ENCODE results near the gene ANKRD31. TPM values are rescaled to one million over a fixed set of nuclear protein-coding genes. Genes with fewer than 3 reads are reported as not detected.

ANKRD31 gene
- total RNA-seq, 1 donor from 2014 or later = 0.05 TPM

GRCh38 chr5:75202935-75203334, 33.7 kb downstream of the ANKRD31 start:
- no peak for TF ChIP-seq CTCF (IDR thresholded peaks at IDR 0.05; ENCODE audit: unreplicated experiment)
- Mint-ChIP-seq H3K4me1 (ENCODE audit: unreplicated experiment) (no peaks in the 10 kb centered on the region), H3K27ac (ENCODE audit: unreplicated experiment) (no peak overlapping the region), H3K36me3 (ENCODE audit: low read depth, unreplicated experiment) (no peaks in the 10 kb centered on the region), H3K27me3 (ENCODE audit: unreplicated experiment) (no peaks in the 10 kb centered on the region), H3K9me3 (ENCODE audit: unreplicated experiment) (no peaks in the 10 kb centered on the region), H3K4me3 (ENCODE audit: unreplicated experiment) (no peak overlapping the region)
- no peak for DNase-seq (ENCODE audit: low spot score)

GRCh38 chr5:75200776-75201175, 35.9 kb downstream of the ANKRD31 start:
- Mint-ChIP-seq H3K9me3 (ENCODE audit: unreplicated experiment) (no peaks in the 10 kb centered on the region), H3K36me3 (ENCODE audit: low read depth, unreplicated experiment) (no peaks in the 10 kb centered on the region), H3K27me3 (ENCODE audit: unreplicated experiment) (no peaks in the 10 kb centered on the region), H3K4me1 (ENCODE audit: unreplicated experiment) (no peaks in the 10 kb centered on the region), H3K4me3 (ENCODE audit: unreplicated experiment) (no peak overlapping the region), H3K27ac (ENCODE audit: unreplicated experiment) (no peak overlapping the region)
- no peak for TF ChIP-seq CTCF (IDR thresholded peaks at IDR 0.05; ENCODE audit: unreplicated experiment)
- no peak for DNase-seq (ENCODE audit: low spot score)

- DNase-seq (ENCODE audit: low spot score) = no peak
- H3K27me3 Mint-ChIP-seq (ENCODE audit: unreplicated experiment) = no peaks in the 10 kb centered on the region
- no peak for TF ChIP-seq CTCF (IDR thresholded peaks at IDR 0.05; ENCODE audit: unreplicated experiment)
- no peaks in the 10 kb centered on the region for H3K9me3 Mint-ChIP-seq (ENCODE audit: unreplicated experiment)
- no peaks in the 10 kb centered on the region for H3K36me3 Mint-ChIP-seq (ENCODE audit: low read depth, unreplicated experiment)
- no peak overlapping the region for H3K27ac Mint-ChIP-seq (ENCODE audit: unreplicated experiment)
- no peak overlapping the region for H3K4me3 Mint-ChIP-seq (ENCODE audit: unreplicated experiment)
- no peaks in the 10 kb centered on the region for H3K4me1 Mint-ChIP-seq (ENCODE audit: unreplicated experiment)
Measured at GRCh38 chr5:75199946-75200345, 36.7 kb downstream of the ANKRD31 start.

GRCh38 chr5:75199071-75199470, 37.6 kb downstream of the ANKRD31 start:
- no peak for DNase-seq (ENCODE audit: low spot score)
- H3K36me3 Mint-ChIP-seq (ENCODE audit: low read depth, unreplicated experiment) = no peaks in the 10 kb centered on the region
- no peaks in the 10 kb centered on the region for H3K9me3 Mint-ChIP-seq (ENCODE audit: unreplicated experiment)
- no peak for TF ChIP-seq CTCF (IDR thresholded peaks at IDR 0.05; ENCODE audit: unreplicated experiment)
- H3K4me1 Mint-ChIP-seq (ENCODE audit: unreplicated experiment) = no peaks in the 10 kb centered on the region
- no peaks in the 10 kb centered on the region for H3K27me3 Mint-ChIP-seq (ENCODE audit: unreplicated experiment)
- no peak overlapping the region for H3K27ac Mint-ChIP-seq (ENCODE audit: unreplicated experiment)
- no peak overlapping the region for H3K4me3 Mint-ChIP-seq (ENCODE audit: unreplicated experiment)

GRCh38 chr5:75197745-75198144, 38.9 kb downstream of the ANKRD31 start:
- no peaks in the 10 kb centered on the region for H3K36me3 Mint-ChIP-seq (ENCODE audit: low read depth, unreplicated experiment)
- no peaks in the 10 kb centered on the region for H3K4me1 Mint-ChIP-seq (ENCODE audit: unreplicated experiment)
- H3K4me3 Mint-ChIP-seq (ENCODE audit: unreplicated experiment) = no peak overlapping the region
- H3K27ac Mint-ChIP-seq (ENCODE audit: unreplicated experiment) = no peak overlapping the region
- TF ChIP-seq CTCF (IDR thresholded peaks at IDR 0.05; ENCODE audit: unreplicated experiment) = no peak
- no peaks in the 10 kb centered on the region for H3K27me3 Mint-ChIP-seq (ENCODE audit: unreplicated experiment)
- no peaks in the 10 kb centered on the region for H3K9me3 Mint-ChIP-seq (ENCODE audit: unreplicated experiment)
- DNase-seq (ENCODE audit: low spot score) = no peak

Measured in endothelial cell (in vitro differentiated cells).